HG02798 (cell line): ENCODE data around the gene DXO.

Experiments
- ATAC-seq: cut with Tn5 transposase; IDR thresholded peaks from one replicate; pipeline ENCODE4 v1.9.1; 2021; ENCODE audit warnings: mild to moderate bottlenecking; ENCODE audit not compliant: unreplicated experiment, poor library complexity

The DXO gene

GRCh38 chr6:31958741-31959739, 12.9 kb downstream of the DXO start, which contains the start of the genes NELFE and SKIC2:
NELFE (minus strand) TSS chr6:31958971; CDS start chr6:31958446, 525 bp downstream.
SKIC2 (plus strand) TSS chr6:31959175; CDS start chr6:31959193, 18 bp downstream.
- ATAC-seq = peak; percentile 98

DNA sequence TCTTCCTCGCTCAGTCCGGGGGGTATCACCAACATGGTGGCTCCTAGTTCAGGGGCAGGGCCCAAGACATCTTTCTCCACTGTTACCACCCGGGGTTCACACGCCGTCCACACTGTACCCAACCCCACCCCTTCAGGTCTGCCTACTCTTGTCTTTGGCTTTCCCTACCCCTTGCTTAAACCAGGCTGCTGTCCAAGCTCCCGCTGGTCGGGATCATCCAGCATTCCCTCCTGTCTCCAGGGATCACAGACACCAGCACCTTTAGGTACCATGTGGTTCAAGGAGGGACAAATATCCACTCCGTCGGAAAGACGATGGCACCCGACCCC, 13.6 kb downstream of the DXO start:
- no peak for ATAC-seq

DNA sequence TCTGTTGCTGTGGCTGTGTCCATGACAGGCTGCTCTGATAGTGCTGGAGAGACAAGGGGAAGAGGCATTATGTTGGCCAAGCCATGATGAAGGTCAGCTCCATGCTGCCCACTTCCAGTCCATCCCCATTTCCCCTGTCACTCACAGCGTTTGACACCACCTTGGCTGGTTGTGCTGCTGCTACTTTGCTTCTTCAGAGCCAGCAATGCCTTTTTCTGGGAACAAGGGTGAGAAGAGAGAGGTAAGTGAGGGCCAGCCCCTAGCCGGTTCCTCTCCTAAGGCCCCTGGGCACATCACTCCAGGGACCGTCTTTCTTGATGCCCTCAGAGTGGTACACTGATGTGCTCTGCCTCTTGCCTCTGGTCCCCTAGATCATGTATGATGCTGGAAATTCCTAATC, 15.1 kb downstream of the DXO start:
- ATAC-seq = no peak

GRCh38 chr6:31954511-31954910, 17.4 kb downstream of the DXO start:
- no peak for ATAC-seq

DNA sequence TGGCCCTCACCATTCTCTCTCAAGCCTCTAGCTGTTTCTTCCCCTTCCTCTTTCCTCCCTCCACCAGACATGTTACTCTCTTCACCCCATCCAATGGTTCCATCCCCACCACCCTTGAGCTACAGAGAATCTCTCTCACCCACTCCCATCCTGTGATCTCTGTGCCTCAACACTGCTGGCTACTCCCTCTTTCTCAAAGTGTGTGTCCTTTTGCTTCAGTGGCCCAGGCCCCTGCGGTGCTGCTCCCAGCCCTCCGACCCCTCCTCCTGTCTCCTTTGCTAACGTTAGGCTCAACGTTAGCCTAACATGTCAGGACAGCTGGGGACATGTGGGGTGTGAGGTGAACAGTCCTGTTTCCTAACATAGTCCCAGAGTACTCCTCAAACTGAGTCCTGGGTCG, 19.0 kb downstream of the DXO start:
- no peak for ATAC-seq

DNA sequence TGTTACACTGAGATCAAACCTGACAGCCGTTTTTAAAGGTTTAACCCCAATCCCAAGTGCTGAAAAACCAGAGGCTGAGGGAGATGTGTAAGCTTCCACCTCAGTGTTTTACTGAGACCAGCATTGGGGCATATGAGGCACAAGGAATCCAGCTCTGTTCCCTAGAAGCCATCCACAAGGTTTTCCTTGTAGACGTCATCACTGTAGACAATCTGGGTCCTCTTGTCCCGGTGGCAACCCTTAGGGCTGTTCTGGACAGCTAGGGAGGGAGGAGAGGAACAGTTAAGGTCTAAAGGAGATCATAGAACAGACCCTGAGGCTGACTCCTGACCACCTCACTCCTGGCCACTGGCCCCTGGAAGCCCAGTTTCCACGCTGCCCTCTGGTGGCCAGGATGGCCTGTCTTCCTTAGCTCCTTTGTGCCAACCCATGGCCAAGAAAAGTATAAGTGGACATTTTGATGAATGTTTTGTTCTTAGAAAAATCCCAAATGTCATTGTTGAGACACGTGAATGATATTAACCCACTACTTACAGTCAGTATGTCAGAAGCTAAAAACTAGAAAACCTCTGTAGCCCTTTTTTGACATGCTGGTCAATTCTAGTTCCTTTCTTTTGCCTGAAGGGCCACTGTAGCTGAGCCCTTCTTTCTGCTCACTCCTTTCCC, 19.7 kb downstream of the DXO start:
- no peak for ATAC-seq

DNA sequence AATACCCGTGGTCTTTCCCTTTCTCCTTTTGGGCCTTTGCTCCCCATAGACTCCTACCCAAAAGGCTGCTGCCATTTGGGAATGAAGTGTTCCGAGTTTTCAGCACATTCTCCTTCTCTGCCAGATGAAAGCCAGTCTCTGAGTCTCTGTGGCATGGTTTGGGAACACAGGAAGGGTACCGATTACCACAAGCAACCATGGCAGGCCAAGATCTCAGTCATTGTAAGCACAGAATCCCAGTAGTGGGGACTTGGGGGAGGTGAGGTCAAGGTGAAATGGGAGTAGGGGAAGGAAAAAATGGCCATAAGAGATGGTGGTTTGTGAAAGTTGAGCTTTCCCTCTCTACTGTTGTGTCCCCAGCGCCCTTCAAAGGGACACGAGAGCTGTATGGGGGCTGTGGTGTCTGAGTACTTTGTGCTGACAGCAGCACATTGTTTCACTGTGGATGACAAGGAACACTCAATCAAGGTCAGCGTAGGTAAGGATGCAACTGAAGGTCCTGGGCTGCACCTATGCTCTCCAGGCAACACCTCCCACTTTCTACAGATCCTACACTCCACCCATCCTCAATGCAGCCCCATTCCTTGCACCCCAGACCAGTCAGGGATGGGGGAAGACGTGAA, 21.9 kb downstream of the DXO start:
- ATAC-seq = no peak

DNA sequence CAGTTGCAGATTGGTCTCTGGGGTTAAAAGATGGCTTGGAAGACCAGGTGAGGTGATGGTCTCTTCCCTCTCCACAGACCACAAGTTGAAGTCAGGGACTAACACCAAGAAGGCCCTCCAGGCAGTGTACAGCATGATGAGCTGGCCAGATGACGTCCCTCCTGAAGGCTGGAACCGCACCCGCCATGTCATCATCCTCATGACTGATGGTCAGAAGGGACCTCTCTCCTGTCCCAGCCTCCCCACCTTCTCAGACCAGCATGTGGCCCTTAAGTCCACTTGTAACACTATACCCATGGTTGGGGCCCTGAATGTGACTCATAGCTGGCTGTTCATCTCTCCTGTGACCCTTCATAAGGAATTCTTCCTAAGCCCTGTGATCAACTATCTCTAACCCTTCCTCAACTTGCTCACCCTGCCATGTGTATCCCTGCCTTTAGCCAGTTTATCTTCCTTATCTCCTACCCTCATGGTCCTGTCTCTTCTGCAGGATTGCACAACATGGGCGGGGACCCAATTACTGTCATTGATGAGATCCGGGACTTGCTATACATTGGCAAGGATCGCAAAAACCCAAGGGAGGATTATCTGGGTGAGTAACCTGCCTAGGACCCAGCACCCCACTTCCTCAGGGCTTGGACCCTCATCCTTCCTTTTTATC, 23.1 kb downstream of the DXO start:
- ATAC-seq = no peak

GRCh38 chr6:31948306-31948705, 23.6 kb downstream of the DXO start:
- no peak for ATAC-seq

GRCh38 chr6:31947864-31948263, 24.1 kb downstream of the DXO start:
- no peak for ATAC-seq

GRCh38 chr6:31947070-31947675, 24.8 kb downstream of the DXO start:
- no peak for ATAC-seq

DNA sequence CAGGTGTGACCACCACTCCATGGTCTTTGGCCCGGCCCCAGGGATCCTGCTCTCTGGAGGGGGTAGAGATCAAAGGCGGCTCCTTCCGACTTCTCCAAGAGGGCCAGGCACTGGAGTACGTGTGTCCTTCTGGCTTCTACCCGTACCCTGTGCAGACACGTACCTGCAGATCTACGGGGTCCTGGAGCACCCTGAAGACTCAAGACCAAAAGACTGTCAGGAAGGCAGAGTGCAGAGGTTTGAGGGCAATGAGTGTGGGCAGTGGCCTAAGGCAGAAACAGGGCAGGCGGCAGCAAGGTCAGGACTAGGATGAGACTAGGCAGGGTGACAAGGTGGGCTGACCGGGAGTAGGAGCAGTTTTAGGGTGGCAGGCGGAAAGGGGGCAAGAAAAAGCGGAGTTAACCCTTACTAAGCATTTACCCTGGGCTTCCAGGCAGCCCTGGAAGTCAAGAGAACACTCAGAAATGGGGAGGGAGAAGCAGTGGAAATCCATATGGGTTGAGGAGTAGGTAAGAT, 25.5 kb downstream of the DXO start:
- no peak for ATAC-seq

DNA sequence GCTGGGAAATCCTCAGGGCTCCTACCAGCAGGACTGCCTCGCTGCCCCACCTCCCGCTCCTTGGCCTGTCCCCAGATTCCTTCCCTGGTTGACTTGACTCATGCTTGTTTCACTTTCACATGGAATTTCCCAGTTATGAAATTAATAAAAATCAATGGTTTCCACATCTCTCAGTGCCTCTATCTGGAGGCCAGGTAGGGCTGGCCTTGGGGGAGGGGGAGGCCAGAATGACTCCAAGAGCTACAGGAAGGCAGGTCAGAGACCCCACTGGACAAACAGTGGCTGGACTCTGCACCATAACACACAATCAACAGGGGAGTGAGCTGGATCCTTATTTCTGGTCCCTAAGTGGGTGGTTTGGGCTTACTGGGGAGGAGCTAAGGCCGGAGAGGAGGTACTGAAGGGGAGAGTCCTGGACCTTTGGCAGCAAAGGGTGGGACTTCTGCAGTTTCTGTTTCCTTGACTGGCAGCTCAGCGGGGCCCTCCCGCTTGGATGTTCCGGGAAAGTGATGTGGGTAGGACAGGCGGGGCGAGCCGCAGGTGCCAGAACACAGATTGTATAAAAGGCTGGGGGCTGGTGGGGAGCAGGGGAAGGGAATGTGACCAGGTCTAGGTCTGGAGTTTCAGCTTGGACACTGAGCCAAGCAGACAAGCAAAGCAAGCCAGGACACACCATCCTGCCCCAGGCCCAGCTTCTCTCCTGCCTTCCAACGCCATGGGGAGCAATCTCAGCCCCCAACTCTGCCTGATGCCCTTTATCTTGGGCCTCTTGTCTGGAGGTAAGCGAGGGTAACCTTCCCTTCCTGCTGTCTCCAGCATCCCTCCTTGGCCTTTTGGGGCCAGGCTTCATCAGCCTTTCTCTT, 26.2 kb downstream of the DXO start, which contains the start of gene CFB:
TSS of gene CFB (plus strand) at position 589 of the 863 bp plus-strand sequence. CDS start at position 716, 127 bp downstream.
- no peak for ATAC-seq

DNA sequence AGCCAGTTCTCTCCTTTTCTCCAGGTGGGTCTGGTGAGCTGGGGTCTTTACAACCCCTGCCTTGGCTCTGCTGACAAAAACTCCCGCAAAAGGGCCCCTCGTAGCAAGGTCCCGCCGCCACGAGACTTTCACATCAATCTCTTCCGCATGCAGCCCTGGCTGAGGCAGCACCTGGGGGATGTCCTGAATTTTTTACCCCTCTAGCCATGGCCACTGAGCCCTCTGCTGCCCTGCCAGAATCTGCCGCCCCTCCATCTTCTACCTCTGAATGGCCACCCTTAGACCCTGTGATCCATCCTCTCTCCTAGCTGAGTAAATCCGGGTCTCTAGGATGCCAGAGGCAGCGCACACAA, 26.8 kb downstream of the DXO start:
- ATAC-seq = no peak

DNA sequence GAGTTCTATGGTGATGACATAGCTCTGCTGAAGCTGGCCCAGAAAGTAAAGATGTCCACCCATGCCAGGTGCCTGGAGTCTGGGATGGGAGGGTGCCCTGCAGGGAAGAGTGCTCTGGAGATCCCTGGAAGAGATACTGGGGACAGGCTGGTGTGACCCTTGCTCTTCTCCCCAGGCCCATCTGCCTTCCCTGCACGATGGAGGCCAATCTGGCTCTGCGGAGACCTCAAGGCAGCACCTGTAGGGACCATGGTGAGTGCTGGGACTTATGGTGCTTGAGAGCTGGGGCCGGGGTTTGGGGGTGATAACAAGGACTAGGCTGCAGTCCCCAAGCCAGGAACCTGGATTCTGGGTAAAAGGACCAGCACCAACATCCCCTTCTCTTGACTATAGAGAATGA, 28.2 kb downstream of the DXO start:
- ATAC-seq = no peak

GRCh38 chr6:31940256-31940664, 31.7 kb downstream of the DXO start:
- no peak for ATAC-seq

DNA sequence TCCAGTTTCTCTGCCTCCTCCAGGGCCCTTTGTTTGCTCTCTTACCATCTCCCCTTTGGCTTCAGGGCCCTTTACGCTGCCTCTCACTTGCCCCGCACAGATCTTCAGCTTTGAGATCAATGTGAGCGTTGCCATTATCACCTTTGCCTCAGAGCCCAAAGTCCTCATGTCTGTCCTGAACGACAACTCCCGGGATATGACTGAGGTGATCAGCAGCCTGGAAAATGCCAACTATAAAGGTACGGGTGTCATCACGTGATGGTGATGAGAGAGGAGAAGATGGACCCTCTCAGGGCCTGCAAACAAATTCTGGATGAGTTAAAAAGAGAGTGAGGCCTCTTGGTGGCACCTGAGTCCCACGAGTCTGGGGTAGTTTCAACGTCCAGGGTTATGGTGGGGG, 36.1 kb downstream of the DXO start:
- ATAC-seq = no peak

GRCh38 chr6:31935021-31935420, 36.9 kb downstream of the DXO start:
- no peak for ATAC-seq

DNA sequence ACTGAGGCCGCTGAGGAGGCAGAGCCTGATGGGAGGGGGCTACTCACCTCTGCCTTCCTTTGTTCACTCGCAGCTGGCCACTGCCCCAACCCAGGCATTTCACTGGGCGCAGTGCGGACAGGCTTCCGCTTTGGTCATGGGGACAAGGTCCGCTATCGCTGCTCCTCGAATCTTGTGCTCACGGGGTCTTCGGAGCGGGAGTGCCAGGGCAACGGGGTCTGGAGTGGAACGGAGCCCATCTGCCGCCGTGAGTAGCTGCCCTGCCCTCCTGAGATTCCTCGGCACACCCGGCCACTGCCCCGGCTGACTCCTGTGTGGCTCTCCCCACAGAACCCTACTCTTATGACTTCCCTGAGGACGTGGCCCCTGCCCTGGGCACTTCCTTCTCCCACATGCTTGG, 38.4 kb downstream of the DXO start:
- no peak for ATAC-seq
